Measurements from ENCODE around the gene ATP6V0D1.

DNA sequence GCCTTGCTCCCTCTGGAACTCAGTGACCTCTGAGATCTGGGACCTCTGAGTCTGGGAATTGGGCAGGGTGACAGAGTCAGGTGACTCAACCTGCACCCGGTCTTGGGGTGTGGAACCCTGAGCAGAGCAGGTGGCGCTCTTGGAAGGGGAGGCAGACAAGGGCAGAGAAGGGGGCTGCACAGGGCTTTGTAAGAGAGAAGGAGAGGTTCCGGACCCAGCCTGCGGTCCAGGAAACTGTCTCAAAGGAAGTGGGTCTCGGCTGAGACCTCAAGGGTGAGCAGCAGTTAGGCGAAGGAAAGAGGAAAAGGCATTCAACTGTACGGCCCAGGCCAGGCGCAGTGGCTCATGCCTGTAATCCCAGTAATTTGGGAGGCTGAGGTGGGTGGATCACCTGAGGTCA lies 37.7 kb upstream of the ATP6V0D1 start:
- TF ChIP-seq, protein P1, sequence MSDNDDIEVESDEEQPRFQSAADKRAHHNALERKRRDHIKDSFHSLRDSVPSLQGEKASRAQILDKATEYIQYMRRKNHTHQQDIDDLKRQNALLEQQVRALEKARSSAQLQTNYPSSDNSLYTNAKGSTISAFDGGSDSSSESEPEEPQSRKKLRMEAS (IDR thresholded peaks at IDR 0.05), result no peak
- TF ChIP-seq CREB1 (IDR thresholded peaks at IDR 0.05; ENCODE audit: low read depth), result no peak
- TF ChIP-seq FOXM1 (IDR thresholded peaks at IDR 0.05; ENCODE audit: borderline replicate concordance, low read depth), result no peak
- no peak for TF ChIP-seq CEBPB (IDR thresholded peaks at IDR 0.05)
- no peak for TF ChIP-seq RAD21 (IDR thresholded peaks at IDR 0.05; ENCODE audit: low read depth)
- TF ChIP-seq, protein P2, sequence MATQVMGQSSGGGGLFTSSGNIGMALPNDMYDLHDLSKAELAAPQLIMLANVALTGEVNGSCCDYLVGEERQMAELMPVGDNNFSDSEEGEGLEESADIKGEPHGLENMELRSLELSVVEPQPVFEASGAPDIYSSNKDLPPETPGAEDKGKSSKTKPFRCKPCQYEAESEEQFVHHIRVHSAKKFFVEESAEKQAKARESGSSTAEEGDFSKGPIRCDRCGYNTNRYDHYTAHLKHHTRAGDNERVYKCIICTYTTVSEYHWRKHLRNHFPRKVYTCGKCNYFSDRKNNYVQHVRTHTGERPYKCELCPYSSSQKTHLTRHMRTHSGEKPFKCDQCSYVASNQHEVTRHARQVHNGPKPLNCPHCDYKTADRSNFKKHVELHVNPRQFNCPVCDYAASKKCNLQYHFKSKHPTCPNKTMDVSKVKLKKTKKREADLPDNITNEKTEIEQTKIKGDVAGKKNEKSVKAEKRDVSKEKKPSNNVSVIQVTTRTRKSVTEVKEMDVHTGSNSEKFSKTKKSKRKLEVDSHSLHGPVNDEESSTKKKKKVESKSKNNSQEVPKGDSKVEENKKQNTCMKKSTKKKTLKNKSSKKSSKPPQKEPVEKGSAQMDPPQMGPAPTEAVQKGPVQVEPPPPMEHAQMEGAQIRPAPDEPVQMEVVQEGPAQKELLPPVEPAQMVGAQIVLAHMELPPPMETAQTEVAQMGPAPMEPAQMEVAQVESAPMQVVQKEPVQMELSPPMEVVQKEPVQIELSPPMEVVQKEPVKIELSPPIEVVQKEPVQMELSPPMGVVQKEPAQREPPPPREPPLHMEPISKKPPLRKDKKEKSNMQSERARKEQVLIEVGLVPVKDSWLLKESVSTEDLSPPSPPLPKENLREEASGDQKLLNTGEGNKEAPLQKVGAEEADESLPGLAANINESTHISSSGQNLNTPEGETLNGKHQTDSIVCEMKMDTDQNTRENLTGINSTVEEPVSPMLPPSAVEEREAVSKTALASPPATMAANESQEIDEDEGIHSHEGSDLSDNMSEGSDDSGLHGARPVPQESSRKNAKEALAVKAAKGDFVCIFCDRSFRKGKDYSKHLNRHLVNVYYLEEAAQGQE (IDR thresholded peaks at IDR 0.05; ENCODE audit: low read depth), result no peak
- TF ChIP-seq TEAD4 (IDR thresholded peaks at IDR 0.05), result no peak
- no peak for TF ChIP-seq YY1 (IDR thresholded peaks at IDR 0.05; ENCODE audit: low read depth)
- TF ChIP-seq, protein P3, sequence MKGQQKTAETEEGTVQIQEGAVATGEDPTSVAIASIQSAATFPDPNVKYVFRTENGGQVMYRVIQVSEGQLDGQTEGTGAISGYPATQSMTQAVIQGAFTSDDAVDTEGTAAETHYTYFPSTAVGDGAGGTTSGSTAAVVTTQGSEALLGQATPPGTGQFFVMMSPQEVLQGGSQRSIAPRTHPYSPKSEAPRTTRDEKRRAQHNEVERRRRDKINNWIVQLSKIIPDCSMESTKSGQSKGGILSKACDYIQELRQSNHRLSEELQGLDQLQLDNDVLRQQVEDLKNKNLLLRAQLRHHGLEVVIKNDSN (IDR thresholded peaks at IDR 0.05), result no peak
- no peak for TF ChIP-seq NFIC (IDR thresholded peaks at IDR 0.05)
- no peak for TF ChIP-seq EP300 (IDR thresholded peaks at IDR 0.05; ENCODE audit: borderline replicate concordance)
- no peak for TF ChIP-seq TCF12 (IDR thresholded peaks at IDR 0.05; ENCODE audit: low read depth)
- no peak for TF ChIP-seq TAF1 (IDR thresholded peaks at IDR 0.05; ENCODE audit: low read depth)
